ENCODE results near the gene TELO2.

The TELO2 gene

DNA sequence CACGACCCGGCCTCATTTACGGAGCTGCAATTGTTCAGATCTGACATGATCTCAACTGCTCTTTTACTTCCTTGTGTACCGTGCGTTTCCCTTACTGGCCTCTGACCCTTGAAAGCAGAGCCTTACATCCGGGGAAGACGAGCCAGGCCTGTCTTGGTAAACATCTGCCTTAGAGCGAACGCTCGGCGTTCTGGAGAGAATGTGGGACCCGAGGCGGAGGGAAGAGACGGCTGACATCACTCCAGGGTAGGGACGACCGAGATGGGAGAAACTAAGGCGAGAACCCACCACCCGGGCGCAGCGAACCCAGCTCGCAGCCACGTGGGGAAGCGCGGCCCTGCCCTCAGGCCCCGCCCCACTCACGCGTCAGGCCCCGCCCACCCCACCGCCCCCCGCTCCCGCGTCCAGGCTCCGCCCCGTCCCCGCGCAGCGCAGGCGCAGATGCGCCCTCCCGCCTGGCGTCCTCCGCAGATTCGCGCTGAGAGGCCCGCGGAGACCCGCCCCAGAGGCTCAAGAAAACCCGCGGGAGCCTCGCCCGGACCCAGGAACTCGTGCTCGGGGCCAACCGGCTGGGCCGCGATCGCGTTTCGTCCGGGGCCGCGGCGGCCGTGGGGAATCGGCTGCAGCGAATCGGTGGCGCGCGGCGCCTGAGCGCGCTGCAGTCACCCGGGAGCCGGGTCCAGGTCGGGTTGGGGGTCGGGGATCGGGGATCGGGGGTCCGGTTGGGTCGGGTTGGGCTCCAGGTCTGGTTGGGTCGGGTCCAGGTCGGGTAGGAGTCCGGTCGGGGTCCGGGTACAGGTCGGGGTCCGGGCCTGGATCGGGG, at the start of gene TELO2:
Gene TELO2, plus strand, starts transcription at position 438 of the 823 bp plus-strand sequence. CDS start 922 bp downstream, outside the sequence.
- peak; percentile 33 to 93 (median 75) for DNase-seq

GRCh38 chr16:1443403-1443973, 49.7 kb upstream of the TELO2 start:
- DNase-seq = no peak

DNA sequence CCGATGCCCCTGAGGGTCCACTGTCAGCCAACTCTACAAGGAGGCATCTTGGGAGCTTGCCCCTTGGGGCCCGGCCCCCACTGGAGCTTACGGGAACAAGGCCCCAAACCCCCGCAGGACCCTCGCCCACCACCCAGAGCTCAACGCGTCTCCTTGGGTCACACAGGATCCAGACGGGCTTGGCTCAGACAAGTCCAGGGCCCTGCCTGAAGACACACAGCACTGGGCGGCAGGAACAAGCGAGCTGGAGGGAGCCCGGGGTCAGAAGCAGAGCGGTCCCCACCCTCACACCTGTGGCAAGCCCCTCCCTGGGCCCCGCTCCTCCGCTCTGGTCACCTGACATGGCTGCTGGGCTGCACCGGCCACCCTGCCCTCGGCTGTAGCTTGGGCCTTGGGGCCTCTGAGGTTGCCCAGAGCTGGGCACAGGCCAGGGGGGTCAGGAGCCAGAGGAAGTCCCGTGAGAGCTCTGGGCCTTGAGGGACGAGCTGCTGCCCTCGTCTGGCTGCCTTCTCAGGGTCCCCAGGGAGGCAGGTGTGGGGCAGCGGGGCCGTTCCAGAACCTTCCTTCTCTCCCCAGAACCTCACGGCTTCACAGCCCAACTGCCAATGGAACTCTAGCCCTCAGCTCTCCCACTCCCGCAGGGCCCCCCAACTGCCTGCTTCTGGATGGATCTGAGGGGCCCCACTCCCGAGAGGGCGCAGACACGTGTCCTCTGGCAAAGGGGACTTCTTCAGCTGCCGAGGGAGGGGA, 49.0 kb upstream of the TELO2 start, which contains the start of gene CCDC154:
Gene CCDC154, minus strand, starts transcription at position 577 of the 750 bp plus-strand sequence. Its CDS starts 234 bp downstream, at position 343.
- no peak for DNase-seq

GRCh38 chr16:1444730-1445517, 48.2 kb upstream of the TELO2 start:
- no peak for DNase-seq

GRCh38 chr16:1445518-1446203, 47.5 kb upstream of the TELO2 start:
- no peak for DNase-seq

DNA sequence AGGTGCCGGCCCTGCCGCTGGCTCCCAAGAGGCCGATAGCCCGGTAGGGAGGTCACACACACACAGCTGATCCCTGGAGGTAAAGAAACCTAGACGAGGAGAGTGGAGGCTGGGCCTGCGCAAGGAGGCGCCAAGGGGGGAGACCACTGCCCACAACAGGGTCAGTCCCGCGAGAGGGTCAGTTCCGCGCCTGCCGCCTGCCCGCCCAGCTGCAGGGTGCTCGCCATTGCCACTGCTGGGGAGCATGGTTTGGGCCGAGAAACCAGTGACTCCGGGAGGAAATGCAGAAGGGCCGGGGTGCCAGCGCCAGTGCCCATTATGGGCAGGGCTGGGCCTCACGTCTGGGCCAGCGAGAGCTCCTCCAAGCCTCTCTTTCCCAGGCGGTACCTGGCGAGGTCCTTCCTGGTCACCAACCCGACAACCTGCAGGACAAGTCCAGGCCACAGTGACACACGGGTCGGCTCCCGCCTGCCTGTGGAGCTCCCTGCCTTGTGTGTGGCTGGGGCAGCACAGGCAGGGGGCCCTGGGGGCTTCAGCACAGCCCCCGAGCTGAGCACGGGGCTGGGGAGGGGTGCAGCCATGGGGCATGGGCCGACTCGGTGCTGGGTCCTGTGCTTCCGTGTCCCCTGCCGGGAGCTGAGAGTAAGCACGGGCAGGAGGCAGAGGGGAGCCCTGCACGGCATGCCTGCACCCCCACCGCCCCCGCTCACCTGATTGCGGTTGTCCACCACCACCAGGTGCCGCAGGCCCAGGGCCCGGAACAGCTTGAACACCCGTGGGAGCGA, 46.7 kb upstream of the TELO2 start:
- no peak for DNase-seq

DNA sequence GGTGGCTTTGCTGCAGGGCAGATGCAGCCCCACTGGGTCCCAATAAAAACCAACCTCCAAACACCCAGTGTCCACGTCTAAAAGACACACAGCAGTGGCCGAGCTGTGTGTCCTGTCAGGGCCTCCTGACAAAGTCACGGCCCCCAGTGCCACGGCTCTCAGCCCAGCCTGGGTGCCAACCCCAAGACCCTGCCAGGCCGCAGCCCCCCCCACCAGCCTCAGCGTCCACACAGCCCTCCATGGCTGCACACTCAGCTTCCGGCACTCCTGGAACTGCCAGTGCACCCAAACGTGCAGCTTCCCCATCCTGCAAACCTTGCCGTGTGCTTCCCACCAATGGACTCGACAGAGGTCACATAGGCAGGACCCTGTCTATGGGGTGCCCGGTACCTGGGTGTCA, 45.2 kb upstream of the TELO2 start:
- DNase-seq = no peak

GRCh38 chr16:1448536-1449116, 44.5 kb upstream of the TELO2 start:
- no peak for DNase-seq

- no peak for DNase-seq
These were observed 43.9 kb upstream of the TELO2 start for GRCh38 chr16:1449201-1449788.

GRCh38 chr16:1450218-1450617, 42.9 kb upstream of the TELO2 start:
- peak in 1 of 51 donors; percentile 14 for DNase-seq

DNA sequence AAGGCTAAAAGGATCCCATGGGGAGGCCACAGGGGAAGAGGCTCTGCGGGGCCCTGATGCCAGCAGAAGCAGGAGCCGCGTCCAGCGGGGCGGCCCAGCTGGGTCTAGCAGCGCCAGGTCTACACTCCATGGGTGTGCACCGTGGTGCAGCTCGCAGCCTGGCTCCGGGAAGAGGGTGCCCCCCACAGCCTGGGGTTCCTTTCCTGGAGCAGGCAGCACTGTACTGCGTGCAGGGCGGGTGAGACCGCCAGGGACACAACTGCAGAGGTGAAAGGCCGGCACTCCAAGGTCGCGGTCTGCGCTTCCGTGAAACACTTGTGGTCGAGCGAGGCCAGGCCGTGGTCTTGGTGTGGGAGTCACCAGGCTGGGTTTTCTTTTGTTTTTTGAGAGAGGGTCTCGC, 42.3 kb upstream of the TELO2 start:
- no peak for DNase-seq

- no peak for DNase-seq
These were observed 41.3 kb upstream of the TELO2 start for GRCh38 chr16:1451702-1452392.

- no peak for DNase-seq
These were observed 40.6 kb upstream of the TELO2 start for GRCh38 chr16:1452530-1452929.

- DNase-seq = no peak
These were observed 39.8 kb upstream of the TELO2 start for GRCh38 chr16:1453316-1453715.

DNA sequence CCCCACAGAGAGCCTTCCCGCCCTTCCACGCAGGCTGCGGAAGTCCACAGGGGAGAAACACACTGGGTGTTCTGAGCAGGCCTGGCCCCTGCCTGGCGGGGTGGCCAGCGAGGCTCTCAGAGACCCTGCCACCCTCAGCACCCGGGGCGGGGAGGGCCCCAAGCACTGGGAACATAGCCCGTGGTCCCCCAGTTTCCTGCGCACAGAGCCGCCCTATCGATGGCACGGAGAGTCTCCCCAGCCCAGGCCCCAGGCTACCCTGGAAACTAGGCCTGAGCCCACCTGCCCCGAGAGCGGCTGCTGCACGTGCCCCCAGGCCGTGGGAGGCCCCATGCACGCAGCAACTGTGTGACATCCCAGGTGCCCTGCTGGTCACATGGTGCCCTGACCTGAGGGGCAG, 38.6 kb upstream of the TELO2 start:
- DNase-seq = no peak

- no peak for DNase-seq
These were observed 37.7 kb upstream of the TELO2 start for GRCh38 chr16:1455190-1456171.

- DNase-seq = no peak
These were observed 36.2 kb upstream of the TELO2 start for GRCh38 chr16:1456951-1457350.
